RWPE1 (cell line): ENCODE results near the gene KRTAP4-7.
"Not testable (repeated sequence)": the region's sequence is repeated elsewhere in the genome, so short reads cannot be mapped to it uniquely, and the experiment has no call there.

Experiments used
- CTCF ChIA-PET: fragments of 350-600 bp; sonication (Branson Sonifier 250); formaldehyde crosslinking; extraction: SDS; loops from one replicate; lab custom pipeline; 2021; lab: Yijun Ruan, JAX
- POLR2A ChIA-PET: fragments of 400-600 bp; formaldehyde crosslinking; extraction: SDS; loops from one replicate; lab custom pipeline; 2020; ENCODE audit warnings: antibody characterized with exemption; ENCODE audit not compliant: low non-redundant PET; lab: Yijun Ruan, JAX
- DNase-seq: peaks from one replicate; pipeline ENCODE4 v3.0.0; 2012; ENCODE audit warnings: low spot score
- H3K27ac ChIP-seq: fragments of 450-650 bp; 2 replicates; pipeline ENCODE4 v1.5.1; 2017
- TF ChIP-seq, protein P1 (sequence below): fragments of 450-650 bp; conservative IDR thresholded peaks from 2 replicates; pipeline ENCODE4 v1.5.1; 2017; ENCODE audit warnings: low read depth, mild to moderate bottlenecking

Gene KRTAP4-7

DNA sequence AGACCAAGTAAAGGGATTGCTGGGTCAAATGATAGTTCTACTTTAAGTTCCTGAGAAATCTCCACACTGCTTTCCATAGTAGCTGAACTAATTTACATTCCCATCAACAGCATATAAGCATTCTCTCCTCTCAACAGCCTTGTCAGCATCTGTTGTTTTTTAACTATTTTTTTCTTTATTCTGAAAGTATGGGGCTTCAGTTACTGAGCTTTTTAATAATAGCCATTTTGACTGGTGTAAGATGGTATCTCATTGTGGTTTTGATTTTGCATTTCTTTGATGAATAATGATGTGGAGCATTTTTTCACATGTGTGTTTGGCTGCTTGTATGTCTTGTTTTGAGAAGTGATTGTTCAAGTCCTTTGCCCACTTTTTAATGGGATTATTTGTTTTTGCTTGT is 31.4 kb upstream of the KRTAP4-7 start:
- TF ChIP-seq, protein P1, sequence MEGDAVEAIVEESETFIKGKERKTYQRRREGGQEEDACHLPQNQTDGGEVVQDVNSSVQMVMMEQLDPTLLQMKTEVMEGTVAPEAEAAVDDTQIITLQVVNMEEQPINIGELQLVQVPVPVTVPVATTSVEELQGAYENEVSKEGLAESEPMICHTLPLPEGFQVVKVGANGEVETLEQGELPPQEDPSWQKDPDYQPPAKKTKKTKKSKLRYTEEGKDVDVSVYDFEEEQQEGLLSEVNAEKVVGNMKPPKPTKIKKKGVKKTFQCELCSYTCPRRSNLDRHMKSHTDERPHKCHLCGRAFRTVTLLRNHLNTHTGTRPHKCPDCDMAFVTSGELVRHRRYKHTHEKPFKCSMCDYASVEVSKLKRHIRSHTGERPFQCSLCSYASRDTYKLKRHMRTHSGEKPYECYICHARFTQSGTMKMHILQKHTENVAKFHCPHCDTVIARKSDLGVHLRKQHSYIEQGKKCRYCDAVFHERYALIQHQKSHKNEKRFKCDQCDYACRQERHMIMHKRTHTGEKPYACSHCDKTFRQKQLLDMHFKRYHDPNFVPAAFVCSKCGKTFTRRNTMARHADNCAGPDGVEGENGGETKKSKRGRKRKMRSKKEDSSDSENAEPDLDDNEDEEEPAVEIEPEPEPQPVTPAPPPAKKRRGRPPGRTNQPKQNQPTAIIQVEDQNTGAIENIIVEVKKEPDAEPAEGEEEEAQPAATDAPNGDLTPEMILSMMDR, result no peak
- no peak for DNase-seq
- H3K27ac ChIP-seq, result no peak overlapping the region
- CTCF ChIA-PET, result interaction anchor here (0.7 kb wide), 1 partner anchor 33 kb away, joined by 3 read pairs; no protein-coding TSS in a partner anchor
- POLR2A ChIA-PET, result no interaction called here

DNA sequence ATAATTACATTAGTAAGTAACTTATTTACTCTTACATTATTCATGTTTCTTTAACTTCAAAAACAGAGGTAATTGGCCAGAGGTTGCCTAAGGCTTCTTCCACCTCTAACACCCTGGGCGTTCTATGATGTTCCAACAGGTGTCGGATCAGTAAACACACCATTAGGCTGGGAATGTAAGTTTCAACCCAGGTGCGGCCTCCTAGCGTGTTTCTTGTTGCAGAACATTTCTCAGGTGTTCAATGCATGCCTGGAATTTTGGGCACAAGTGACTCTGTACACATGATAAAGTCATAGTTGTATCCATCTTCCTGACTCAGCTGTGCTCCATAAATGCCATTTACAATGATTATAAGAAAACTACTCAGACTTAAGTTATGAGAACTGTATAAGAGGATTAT is 29.9 kb upstream of the KRTAP4-7 start:
- CTCF ChIA-PET, result interaction anchor here (0.6 kb wide), 1 partner anchor 25 kb away, joined by 3 read pairs; no protein-coding TSS in a partner anchor

DNA sequence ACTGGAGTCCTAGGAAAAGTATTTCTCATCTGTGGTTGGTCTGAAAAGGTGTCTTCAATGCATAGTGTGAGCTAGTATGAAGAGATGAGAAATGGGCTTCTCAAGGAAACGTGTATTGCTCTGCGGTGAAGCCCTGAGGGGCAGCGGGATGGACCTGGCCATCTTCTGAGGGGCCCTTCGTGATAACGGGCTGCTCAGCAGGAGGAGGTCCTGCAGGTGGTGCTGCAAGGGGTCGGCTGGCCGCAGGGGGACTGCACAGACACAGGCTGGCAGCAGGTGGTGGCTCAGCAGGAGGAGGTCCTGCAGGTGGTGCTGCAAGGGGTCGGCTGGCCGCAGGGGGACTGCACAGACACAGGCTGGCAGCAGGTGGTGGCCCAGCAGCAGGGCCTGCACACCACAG is 29.4 kb upstream of the KRTAP4-7 start:
- DNase-seq, H3K27ac ChIP-seq, CTCF ChIA-PET, POLR2A ChIA-PET: not testable (repeated sequence)

More for the DNA sequence above, 29.9 kb upstream of the KRTAP4-7 start:
- POLR2A ChIA-PET, result no interaction called here
- TF ChIP-seq, protein P1, result no peak
- DNase-seq, result no peak
- no peak overlapping the region for H3K27ac ChIP-seq

DNA sequence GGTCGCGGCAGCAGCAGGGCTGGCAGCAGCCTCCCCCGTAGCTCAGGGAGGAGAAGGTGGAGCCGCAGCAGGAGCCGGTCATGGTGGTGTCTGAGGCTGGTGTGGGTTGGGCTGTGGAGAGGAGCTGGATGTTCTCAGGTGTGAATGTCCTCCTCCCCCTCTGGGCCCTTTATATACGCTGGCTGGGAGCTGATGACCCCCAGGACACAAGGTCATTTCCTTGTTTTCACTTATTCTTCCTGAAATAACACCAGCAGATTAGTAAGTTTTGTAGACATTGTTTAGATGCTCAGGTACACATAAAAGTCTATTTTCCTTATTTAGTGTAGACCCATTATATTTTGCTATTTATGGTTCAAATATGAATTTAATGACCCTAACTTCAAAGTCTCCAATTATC is 28.8 kb upstream of the KRTAP4-7 start, which contains the start of gene KRTAP2-2:
Gene KRTAP2-2, minus strand, starts transcription at position 101 of the 400 bp plus-strand sequence. Its CDS starts 19 bp downstream, at position 82.
- CTCF ChIA-PET, DNase-seq, H3K27ac ChIP-seq, POLR2A ChIA-PET: not testable (repeated sequence)

DNA sequence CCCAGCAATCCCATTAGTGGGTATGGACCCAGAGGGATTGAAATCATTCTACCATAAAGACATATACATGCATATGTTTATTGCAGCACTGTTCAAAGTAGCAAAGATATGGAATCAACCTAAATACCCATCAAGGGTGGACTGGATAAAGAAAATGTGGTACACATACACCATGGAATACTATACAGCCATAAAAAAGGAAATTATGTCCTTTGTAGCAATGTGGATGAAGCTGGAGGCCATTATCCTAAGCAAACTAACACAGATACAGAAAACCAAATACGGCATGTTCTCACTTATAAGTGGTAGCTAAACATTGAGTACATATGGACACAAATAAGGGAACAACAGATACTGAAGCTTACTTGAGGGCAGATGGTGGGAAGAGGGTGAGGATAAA is 26.4 kb upstream of the KRTAP4-7 start:
- TF ChIP-seq, protein P1, result no peak
- POLR2A ChIA-PET, result no interaction called here
- DNase-seq, result no peak
- CTCF ChIA-PET, result interaction anchor here (0.6 to 1.3 kb wide), 2 partner anchors 38 to 168 kb away, joined by 3 to 4 read pairs; no protein-coding TSS in a partner anchor
- H3K27ac ChIP-seq, result no peak overlapping the region

DNA sequence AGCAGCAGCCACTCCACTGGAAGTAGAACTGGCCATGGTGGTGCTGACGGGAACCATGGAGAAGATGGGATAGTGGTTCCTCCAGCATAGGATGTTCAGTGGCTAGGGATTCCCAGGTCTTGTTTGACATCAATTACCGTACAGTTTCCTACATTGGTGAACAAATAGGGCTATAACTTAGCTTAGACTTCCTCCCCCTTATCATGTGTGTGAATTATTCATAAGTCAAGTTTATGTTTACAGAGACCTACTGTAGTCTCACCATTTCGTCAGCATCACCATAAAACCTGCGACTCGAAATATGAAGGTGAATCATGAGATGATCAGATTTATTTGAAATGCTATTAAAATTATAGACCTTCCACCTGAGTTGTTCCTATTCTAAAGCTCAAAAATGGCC is 25.2 kb upstream of the KRTAP4-7 start:
- POLR2A ChIA-PET, result interaction anchor here (0.6 kb wide), 1 partner anchor 445 kb away, joined by 5 read pairs; no protein-coding TSS in a partner anchor
- TF ChIP-seq, protein P1, result no peak
- CTCF ChIA-PET, result interaction anchor here (1.3 kb wide), 1 partner anchor 39 kb away, joined by 3 read pairs; no protein-coding TSS in a partner anchor
- no peak overlapping the region for H3K27ac ChIP-seq
- DNase-seq, result no peak

DNA sequence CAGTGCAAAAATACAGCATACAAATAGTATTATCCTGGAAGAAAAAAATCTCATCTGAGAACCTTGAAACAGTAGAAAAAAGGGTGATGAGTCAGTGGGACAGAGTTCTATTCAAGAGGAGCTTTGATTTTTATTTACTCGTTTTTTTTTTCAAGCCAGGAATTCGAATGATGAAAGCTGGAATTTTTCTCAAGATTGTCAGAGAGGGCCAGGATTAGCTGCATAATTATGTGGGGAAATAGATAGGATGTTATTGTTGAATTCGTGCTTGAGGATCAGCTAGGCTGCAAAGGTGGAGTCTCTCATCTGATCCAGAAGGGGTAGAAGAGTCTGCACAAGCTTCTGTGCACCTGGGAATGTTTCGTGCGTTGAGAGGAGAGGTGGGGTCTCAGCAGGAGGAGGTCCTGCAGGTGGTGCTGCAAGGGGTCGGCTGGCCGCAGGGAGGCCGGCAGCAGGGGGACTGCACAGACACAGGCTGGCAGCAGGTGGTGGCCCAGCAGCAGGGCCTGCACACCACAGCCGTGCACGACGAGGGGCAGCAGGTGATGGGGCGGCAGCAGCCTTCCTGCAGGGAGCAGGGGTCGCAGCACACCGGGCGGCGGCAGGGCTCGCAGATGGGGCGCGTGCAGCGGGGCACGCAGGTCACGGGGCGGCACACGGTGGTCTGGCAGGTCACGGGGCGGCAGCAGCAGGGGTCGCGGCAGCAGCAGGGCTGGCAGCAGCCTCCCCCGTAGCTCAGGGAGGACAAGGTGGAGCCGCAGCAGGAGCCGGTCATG is 24.5 kb upstream of the KRTAP4-7 start:
- POLR2A ChIA-PET, result interaction anchor here (0.6 kb wide), 1 partner anchor 445 kb away, joined by 5 read pairs; no protein-coding TSS in a partner anchor
- H3K27ac ChIP-seq, CTCF ChIA-PET: not testable (repeated sequence)
- DNase-seq, result peak; percentile 43

DNA sequence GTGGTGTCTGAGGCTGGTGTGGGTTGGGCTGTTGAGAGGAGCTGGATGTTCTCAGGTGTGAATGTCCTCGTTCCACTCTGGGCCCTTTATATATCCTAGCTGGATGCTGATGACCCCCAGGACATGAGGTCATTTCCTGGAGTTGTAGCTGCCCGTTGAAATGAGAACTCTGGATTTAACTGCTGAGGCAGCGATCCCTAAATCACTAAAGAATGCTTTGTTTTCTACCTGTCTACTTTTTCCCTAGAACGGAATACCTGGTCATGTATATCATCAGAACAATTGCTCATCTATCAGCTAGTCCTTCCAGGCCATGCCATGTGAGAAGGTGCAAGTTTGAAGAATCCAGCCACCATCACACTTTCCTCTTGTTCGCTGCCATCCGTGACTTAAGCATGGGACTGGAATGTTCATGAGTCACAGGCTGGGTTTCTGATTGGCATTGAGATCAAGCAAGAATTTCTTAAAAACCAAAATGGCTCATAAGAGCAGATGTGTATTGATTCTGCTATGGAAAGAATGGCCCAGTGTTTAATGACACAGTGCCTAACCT is 23.8 kb upstream of the KRTAP4-7 start, which contains the start of gene KRTAP2-3:
Gene KRTAP2-3, minus strand, starts transcription at position 63 of the 553 bp plus-strand sequence. CDS start 64 bp downstream, outside the sequence.
- TF ChIP-seq, protein P1, result no peak
- CTCF ChIA-PET, result no interaction called here
- peak; percentile 81 for DNase-seq
- POLR2A ChIA-PET, result no interaction called here
- H3K27ac ChIP-seq, result no peak within 1 kb of the TSS
